GM21360 (cell line): ENCODE data around the gene DZIP1L.
"Not testable (repeated sequence)": the region's sequence is repeated elsewhere in the genome, so short reads cannot be mapped to it uniquely, and the experiment has no call there.

Experiments
- ATAC-seq: cut with Tn5 transposase; IDR thresholded peaks from one replicate; pipeline ENCODE4 v1.9.1; 2021; ENCODE audit warnings: mild to moderate bottlenecking, moderate library complexity; ENCODE audit not compliant: unreplicated experiment

The DZIP1L gene, protein sequence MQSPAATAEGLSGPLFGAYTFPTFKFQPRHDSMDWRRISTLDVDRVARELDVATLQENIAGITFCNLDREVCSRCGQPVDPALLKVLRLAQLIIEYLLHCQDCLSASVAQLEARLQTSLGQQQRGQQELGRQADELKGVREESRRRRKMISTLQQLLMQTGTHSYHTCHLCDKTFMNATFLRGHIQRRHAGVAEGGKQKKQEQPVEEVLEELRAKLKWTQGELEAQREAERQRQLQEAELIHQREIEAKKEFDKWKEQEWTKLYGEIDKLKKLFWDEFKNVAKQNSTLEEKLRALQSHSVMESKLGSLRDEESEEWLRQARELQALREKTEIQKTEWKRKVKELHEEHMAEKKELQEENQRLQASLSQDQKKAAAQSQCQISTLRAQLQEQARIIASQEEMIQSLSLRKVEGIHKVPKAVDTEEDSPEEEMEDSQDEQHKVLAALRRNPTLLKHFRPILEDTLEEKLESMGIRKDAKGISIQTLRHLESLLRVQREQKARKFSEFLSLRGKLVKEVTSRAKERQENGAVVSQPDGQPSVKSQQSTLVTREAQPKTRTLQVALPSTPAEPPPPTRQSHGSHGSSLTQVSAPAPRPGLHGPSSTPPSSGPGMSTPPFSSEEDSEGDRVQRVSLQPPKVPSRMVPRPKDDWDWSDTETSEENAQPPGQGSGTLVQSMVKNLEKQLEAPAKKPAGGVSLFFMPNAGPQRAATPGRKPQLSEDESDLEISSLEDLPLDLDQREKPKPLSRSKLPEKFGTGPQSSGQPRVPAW

DNA sequence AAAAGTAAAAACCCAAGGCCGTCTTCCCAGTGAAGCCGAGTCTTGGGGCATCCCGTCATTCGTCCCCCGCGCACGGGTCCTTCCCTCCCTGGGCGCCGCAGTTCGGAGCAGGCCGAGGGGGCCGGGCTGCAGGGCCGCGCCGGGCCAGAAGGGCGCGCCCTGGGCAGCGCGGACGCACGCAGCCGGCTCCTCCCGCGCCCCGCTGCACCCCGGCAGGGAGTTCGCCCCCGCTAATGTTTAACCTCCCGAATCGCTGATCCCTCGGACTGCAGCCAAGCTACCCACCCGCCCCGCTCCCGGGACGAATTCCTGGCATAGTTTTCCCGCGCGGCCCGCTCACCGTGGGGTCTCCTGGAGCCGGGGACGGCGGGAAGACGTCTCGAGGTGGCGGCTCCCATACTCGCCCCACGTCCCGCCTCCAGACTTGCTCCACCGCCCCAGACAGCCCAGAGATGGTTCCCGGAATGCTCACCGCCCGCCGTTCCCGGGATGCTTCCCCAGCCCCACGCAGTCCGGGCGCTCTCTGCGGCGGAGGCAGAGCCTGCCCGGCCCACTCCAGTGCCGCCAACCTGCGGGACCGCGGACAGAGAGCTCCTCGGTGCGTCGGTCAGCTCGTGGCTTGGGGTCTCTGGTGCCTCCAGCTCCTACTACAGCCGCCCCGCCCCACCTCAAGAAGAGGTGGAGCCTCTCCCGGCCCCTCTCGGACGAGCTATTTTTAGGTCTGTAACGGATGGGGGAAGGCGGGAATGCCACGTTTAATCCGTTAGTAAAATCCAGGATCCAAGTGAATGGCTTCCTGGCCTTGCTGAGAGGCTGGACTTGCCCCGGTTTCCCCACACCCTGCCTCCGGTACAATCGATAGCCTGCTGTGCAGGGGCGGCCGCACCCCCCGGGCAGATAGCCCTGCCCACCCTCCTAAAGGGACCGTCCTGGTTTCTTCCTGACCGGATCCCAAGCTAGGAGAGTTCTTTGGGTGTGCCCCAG is at the start of gene DZIP1L:
DZIP1L (minus strand) TSS at position 621 of the 984 bp plus-strand sequence. CDS start 11,637 bp downstream, outside the sequence.
- ATAC-seq, result no peak

DNA sequence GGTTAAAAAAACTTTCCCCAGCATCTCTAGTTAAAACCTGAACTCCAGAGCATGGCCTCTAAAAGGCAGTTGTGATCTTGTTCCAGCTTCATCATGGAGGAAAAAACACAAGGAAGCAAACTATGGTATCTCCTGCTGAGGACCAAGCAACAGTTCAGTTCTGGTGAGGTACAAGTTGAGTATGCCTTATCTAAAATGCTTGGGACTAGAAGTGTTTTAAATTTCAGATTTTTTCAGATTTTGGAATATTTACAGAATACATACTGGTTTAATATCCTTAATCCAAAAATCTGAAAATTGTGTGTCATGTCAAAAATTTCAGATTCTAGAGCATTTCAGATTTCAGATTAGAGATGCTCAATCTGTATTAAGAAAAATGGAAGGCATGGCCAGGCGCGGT is 49.7 kb upstream of the DZIP1L start:
- ATAC-seq, result no peak

DNA sequence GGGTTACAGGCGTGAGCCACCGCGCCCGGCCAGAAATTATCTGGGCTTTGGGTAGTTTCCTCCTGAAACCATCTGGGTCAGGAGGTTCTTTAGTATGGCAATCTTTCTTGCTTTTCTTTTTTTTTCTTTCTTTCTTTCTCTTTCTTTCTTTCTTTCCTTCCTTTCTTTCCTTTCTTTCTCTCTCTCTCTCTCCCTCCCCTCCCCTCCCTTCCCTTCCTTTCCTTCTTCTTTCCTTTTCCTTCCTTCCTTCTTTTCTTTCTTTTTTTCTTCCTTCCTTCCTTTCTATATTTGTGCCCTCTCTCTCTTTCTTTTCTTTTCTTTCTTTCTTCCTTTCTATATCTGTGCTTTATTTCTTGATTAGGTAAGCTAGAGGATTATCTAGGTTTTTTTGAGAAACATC is 42.3 kb upstream of the DZIP1L start:
- ATAC-seq, result no peak

DNA sequence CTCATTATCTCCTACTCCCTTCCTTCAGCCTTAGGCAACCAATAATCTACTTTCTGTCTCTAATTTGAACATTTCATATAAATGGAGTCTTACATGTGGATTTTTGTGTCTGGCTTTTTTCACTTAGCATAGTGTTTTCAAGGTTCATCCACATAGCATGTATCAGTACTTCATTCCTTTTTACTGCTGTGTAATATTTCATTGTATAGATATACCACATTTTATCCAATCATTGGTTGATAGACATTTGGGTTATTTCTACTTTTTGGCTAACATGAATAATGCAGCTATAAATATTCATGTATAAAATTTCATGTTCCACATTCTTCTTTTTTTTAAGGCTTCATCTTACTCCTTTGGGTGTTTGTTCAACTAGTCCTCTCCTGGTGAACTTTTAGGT is 39.1 kb upstream of the DZIP1L start:
- ATAC-seq, result no peak

DNA sequence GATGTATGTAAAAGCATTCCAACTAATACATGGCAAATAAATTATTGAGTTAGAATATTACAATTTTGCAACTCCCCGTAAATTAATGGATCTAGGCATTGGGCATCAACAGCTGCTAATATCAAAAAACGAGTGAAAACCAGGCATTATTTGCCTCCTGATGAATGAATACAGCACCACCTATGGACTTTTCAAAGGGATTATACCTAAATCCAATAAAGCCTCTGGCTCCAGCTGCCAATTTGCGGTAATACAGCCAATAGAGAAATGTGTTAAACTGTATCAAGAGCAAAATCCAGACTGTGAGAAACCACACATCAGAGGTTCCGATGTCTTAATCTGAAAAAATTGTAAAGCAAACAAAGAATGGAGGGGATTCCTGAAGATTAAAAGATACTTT is 33.1 kb upstream of the DZIP1L start:
- ATAC-seq, result no peak

DNA sequence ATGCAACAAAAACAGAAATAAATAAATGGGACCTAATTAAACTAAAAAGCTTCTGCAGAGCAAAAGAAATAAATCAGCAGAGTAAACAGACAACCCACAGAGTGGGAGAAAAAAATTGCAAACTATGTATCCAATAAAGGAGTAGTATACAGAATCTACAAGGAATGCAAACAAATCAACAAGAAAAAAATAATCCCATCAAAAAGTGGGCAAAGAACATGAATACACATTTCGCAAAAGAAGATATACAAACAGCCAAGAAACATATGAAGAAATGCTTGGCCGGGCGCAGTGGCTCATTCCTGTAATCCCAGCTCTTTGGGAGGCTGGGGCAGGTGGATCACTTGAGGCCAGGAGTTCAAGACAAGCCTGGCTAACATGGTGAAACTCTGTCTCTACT is 26.8 kb upstream of the DZIP1L start:
- not testable (repeated sequence) for ATAC-seq

DNA sequence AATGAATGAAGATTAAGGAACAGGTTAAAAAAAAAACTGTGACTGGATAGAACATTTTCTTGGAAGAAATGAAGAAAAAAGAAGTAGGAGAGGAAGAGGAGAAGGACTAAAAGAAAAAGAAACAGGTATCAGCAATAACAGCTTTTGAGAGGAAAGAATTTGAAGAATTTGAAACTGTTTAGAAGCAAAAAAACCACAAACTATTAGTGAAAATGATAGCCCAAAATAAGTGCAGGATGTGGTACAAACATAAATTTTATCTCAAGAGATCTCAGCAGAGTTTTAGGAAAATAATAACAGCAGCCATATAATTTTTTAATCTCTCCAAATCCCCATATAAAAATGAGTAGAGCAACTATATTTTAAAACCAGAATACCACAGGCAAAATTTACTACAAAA is 25.5 kb upstream of the DZIP1L start:
- ATAC-seq, result no peak

DNA sequence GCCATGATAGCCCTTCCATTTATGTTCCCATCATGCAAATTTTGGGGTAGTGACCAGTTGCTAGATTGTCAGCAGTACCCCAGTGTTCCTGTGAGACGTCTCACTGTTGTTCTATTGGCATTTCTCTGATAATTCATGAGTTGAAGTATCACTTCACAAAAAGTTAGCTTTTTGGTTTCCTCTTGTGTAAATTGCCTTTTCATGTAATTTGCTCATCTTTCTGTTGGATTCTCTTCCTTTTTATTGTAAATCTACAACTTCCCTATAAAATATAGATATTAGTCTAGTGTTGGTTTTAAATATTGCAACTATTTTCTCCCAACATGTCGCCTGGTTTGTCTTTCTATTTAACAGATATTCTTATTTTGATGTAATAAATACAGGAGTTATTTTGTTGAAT is 24.3 kb upstream of the DZIP1L start:
- ATAC-seq, result no peak

DNA sequence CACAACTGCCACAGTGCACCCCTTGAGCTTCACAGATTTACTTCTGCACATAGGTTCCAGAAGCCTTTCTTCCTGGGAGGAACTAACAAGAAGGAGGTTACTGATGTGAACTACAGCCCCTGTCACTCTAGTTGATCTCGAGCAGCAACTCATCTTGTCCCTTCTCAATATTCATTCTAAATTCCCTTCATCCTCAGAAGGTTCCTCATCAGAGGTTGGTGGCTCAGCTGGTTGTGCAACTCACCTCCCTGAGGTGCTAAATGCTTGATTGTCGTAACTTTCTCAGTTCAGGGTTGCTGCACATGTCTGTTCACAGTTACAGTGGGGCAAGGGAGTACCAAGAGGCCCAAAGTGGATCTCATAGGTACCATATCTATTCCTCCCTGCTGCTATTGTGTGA is 22.5 kb upstream of the DZIP1L start:
- no peak for ATAC-seq

DNA sequence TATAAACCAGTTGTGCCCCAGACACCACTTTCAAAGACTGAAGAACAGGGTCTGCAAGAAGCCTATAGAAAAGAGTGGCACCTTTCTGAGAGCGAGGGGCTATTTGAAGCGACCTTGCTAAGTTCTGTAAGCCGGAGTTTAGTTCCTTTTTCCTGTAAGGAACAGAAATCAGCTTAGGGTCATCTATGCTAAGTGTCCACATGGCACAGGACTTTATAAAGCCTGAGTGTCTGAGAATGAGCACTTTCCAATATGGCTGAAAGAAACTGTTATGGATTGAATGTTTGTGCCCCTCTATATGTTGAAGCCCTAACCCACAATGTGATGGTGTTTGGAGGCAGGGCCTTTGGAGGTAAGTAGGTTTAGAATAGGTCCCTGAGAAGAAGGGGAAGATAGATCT is 20.8 kb upstream of the DZIP1L start:
- ATAC-seq, result no peak

DNA sequence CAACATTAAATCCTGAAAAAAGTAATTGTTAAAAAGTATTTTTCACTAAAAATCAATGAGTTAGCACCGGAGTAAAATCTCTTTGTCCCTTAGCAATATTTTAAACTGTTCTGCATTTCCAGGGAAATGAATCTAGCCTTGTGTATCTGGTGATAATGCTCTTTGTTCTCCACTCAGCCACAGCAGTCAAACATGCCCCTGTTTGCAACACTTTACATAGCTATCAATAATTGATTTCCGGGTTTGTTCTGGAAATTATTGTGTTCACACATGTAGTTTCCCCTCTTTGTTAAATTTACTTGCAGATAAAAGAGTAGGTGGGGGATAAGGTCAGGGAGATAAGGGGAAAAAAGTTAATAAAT is 20.4 kb upstream of the DZIP1L start:
- ATAC-seq, result no peak

DNA sequence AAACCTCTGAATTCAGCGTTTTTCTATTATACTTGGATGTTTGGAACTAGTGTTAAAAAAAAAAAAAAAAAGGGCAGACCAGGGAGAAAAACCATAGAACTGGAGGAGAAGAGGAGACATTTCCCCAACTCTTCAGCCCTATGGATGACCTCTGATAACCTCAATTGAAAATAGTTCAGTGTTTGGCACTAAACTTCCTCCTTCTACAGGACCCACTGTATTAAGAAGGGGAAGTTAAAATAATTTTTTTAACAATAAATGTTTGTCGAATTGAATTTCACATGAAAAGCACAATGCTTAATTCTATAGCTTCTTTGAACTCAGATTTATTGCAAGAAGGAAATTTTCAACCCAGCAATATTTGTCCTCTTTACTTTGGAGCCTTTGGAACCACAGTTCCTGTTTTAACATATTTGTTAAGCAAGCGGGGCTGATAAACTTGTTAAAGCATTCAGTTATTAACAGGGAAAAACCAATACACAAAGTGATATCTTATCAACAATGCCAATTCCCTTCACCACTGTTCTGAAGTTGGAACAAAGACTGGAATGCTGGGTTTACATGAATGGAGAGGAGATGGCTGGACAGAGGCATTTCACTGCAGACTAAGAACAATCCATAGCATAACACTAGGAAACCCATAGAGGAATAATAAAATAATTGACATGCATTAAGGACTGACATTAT is 19.9 kb upstream of the DZIP1L start:
- no peak for ATAC-seq

DNA sequence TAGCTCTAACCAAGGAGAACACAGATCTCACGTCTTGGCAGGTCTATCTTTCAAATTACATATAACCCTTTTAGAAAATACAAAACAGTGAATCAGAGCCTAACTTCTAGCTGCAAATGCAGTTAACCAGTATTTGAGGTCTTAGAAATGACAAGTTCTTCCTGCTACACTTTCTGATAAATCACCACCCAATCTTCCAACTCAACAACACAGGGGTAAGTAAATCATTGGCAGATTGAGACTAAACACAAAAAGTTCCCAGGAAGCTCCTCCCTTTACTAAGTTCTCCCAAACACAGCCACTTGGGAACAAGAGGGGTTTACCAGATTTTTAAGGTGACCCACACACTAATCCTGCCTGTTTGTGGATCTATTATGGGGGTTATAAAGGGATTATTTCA is 16.8 kb upstream of the DZIP1L start, which contains the start of gene A4GNT:
A4GNT (minus strand) TSS at position 152 of the 400 bp plus-strand sequence. CDS start 1,134 bp downstream, outside the sequence.
- ATAC-seq, result no peak

DNA sequence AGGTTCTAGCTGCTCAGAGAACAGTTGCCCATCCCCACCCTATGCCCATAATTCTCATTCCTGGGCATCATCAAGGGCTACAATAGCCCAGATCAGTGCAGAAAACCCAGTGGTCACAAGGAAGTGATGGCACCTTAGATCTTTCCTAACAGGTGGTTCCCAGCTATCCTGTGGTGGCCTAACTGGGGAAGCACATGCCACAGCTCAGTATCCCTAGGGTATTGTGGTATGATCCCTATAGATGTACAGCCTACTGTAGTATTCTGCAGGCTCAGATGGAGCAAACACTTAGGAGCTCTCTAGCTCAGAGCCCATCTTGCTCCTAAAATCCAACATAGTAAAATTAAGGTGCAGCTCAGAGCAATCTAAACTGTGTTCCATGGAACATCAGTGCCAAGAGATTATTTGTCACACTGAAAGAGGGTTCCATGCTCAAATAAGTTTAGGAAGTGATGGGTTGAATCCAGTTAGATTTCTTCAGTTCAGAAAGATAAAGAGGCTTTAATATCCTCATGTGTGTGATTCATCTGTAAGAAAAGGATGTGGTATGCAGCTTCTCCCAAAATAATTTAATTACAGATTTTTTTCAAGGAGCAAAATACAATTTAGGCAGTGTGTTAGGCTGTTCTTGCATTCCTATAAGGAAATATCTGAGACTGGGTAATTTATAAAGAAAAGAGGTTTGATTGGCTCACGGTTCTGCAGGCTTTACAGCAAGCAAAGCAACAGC is 12.4 kb upstream of the DZIP1L start:
- ATAC-seq, result no peak

DNA sequence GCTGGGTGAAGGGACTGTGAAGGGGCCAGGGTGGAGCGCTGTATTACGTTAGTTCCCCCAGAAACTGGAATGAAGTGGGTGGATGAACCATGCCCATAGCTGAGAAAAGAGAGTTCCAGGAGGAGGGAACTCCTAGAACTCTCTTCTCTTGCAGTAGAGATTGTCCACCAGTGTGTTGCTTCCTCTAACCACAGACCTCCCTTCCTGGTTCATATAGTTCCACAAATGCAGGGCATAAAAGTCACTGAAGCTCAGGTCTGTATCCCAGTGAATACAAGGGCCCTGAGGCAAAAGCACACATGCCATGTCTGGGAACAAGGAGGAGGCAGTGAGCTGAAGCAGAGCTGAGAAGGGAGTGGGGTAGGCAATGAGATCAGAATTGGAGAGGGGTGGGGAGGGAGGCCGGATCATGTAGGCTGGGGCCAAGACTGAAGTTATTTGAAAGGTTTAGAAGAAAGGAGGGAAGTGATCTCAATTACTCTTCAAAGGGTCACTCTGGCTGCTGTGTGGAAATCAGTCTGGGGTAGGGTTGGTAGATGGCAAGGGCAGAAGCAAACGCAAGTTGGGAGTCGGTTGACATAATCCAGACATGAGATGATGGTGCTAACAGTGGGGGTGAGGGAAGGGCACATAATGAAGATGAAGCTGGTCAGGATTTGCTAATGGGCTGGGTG is 10.3 kb upstream of the DZIP1L start:
- no peak for ATAC-seq

DNA sequence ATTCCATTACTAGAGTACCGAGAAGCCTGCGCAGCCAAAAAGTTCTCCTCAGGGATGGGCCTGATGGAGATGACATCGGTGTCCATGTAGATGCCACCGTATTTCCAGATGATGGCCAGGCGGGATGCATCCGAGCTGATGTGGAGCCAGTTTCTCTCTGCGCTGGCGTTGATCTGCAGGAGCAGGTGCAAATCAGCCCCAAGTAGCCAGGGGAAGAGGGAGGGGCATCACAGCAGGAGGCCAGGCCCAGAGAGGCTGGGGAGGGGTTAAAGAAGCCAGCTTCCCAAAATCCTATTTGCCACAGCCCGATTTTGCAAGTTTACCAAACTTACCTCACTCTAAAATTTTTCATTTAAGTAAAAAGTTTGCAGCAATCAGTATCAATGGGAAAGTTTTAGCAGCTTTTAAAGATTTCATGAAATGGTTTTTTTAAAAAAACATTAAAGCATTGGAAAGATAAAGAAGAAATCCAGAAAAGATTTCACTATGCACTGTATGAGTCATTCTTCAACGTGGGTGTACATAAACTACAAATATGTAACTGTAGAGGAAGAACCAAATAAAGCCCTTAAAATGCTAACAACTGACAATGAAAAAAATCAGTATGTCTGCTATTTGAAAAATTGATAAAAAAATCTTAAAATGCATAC is 9.4 kb upstream of the DZIP1L start:
- ATAC-seq, result no peak

DNA sequence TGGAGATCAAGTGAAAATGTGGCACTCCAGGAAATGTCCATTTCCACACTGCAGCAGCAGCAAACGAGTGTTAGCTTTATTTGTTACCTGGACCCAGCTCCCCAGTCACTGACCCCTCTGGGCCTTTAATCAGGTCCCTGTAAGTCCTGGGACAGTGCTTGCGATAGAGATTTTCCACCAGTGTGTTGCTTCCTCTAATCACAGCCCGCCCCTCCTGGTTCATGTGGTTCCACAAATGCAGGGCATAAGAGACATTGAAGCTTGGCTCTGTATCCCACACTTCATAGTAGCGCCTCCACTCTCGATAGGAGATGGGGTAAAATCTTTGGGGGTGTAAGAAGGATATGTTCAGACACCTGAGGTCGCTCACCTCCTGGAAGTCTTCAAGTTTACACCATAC is 8.8 kb upstream of the DZIP1L start:
- ATAC-seq, result no peak

DNA sequence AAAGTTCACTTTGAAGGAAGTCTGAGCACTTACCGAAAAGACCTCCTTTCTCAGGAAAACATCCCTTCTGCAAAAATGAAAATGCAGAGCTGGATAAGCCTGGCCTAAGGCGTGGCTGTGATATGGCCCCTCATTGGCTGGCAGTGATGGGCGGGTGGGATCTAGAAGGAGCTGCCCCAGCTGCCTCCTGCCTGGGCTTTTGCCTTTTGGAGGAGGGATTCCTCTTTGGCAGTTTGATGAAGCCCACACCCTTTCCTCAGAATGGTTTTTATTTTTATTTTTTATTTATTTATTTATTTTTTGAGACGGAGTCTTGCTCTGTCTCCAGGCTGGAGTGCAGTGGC is 4.0 kb upstream of the DZIP1L start:
- no peak for ATAC-seq
